OCI-LY1 (cell line): Measurements from ENCODE around the gene NACC2.

Experiments used
- CTCF ChIP-seq: fragments of 200-600 bp; sonication (generic), shearing (Covaris generic); IDR thresholded peaks from 2 replicates; pipeline ENCODE4 v1.5.1; 2017; ENCODE audit warnings: mild to moderate bottlenecking, antibody characterized with exemption, low read length, moderate library complexity, mixed read lengths
- EZH2 ChIP-seq: fragments of 200-600 bp; sonication (generic), shearing (Covaris generic); IDR thresholded peaks from 2 replicates; pipeline ENCODE4 v1.8.0; 2017; ENCODE audit warnings: borderline replicate concordance, mixed run types, mild to moderate bottlenecking, antibody characterized with exemption, low read length, moderate library complexity, mixed read lengths

GRCh38 chr9:136117916-136118319 is 22.8 kb upstream of the NACC2 start:
- TF ChIP-seq CTCF: no peak
- TF ChIP-seq EZH2: no peak
